Hepatocyte (in vitro differentiated cells): ENCODE results near the gene TCEANC2.

Experiments used
- CTCF ChIP-seq: fragments of 200-600 bp; sonication (generic); IDR thresholded peaks from 2 replicates; pipeline ENCODE4 v1.5.1; 2016; ENCODE audit warnings: antibody characterized with exemption, mild to moderate bottlenecking; ENCODE audit not compliant: poor library complexity
- EZH2 ChIP-seq: fragments of 200-600 bp; sonication (generic); IDR thresholded peaks from 2 replicates; pipeline ENCODE4 v1.6.1; 2016; ENCODE audit warnings: antibody characterized with exemption, mild to moderate bottlenecking, borderline replicate concordance

GRCh38 chr1:54012008-54012325 is 41.4 kb upstream of the TCEANC2 start:
- TF ChIP-seq CTCF (no peak), EZH2 (no peak)
